Measurements from ENCODE around the gene PIPOX. TPM values are rescaled to one million over a fixed set of nuclear protein-coding genes. Genes with fewer than 3 reads are reported as not detected.

PIPOX gene
- total and polyA plus RNA-seq, 2 of the 13 experiments (the other 11 are each of a cell fraction or from before 2014, with no cell fraction given): 87.3 to 154 TPM

DNA sequence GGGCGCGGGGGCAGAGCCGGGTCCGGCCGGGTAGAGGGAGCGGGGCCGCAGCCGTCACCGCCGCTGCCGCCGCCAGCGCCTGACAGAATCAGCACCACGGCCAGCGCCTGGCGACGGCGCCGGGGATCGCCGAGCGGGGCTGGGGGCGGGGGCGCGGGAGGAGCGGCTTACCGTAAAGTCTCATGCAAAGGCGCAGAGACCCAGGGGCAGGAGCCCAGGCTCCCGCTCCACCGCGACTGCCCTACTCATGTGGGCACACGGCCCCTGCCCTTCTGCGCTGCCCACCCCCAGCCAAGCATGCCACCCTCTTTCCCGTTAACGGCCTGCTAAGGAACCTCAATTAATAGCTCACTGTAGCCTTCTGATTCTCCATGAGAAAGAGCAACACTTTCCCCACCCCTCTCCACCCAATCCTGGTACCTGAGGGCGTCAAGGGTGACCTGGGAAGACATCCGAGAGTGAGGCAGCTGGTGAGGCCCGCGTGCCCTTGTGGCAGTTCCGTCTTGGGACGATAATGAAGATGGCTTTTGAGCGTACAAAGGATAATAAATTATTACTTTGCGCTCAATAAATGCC lies 36.9 kb upstream of the PIPOX start, which contains the start of gene SEZ6 (continued):
- TF ChIP-seq ZNF605 (CRISPR knock-in tag; IDR thresholded peaks at IDR 0.05) (peak; percentile 78; the same call in 1 of the 2 replicates), HNRNPL (IDR thresholded peaks at IDR 0.05; ENCODE audit: low read depth, low read length) (no peak), SP4 (CRISPR knock-in tag; IDR thresholded peaks at IDR 0.05) (no peak; the same call in 1 of the 2 replicates), RAD21 (CRISPR knock-in tag; IDR thresholded peaks at IDR 0.05) (no peak), ZNF564 (CRISPR knock-in tag; IDR thresholded peaks at IDR 0.05) (peak; percentile 95), DMAP1 (CRISPR knock-in tag; IDR thresholded peaks at IDR 0.05) (no peak), SNAPC2 (CRISPR knock-in tag; IDR thresholded peaks at IDR 0.05) (0 out of 2 replicates have a peak, but pooled peaks have one; percentile 61), NR2F1 (CRISPR knock-in tag; IDR thresholded peaks at IDR 0.05) (no peak), ZNF451 (CRISPR knock-in tag; IDR thresholded peaks at IDR 0.05) (peak; percentile 91), XRCC5 (optimal IDR thresholded peaks at IDR 0.05; ENCODE audit: low read length) (no peak), ZNF557 (CRISPR knock-in tag; IDR thresholded peaks at IDR 0.05) (peak; percentile 97), ZFP62 (CRISPR knock-in tag; IDR thresholded peaks at IDR 0.05) (no peak), ZNF331 (CRISPR knock-in tag; IDR thresholded peaks at IDR 0.05) (peak; percentile 96), NPAS2 (CRISPR knock-in tag; IDR thresholded peaks at IDR 0.05; ENCODE audit: borderline replicate concordance) (no peak), GFI1 (CRISPR knock-in tag; IDR thresholded peaks at IDR 0.05; ENCODE audit: borderline replicate concordance) (peak; percentile 50; the same call in 1 of the 2 replicates)
- TF ChIP-seq, protein P1, sequence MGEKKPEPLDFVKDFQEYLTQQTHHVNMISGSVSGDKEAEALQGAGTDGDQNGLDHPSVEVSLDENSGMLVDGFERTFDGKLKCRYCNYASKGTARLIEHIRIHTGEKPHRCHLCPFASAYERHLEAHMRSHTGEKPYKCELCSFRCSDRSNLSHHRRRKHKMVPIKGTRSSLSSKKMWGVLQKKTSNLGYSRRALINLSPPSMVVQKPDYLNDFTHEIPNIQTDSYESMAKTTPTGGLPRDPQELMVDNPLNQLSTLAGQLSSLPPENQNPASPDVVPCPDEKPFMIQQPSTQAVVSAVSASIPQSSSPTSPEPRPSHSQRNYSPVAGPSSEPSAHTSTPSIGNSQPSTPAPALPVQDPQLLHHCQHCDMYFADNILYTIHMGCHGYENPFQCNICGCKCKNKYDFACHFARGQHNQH (CRISPR knock-in tag; IDR thresholded peaks at IDR 0.05): peak; percentile 78; the same call in 1 of the 2 replicates
- TF ChIP-seq, protein P2, sequence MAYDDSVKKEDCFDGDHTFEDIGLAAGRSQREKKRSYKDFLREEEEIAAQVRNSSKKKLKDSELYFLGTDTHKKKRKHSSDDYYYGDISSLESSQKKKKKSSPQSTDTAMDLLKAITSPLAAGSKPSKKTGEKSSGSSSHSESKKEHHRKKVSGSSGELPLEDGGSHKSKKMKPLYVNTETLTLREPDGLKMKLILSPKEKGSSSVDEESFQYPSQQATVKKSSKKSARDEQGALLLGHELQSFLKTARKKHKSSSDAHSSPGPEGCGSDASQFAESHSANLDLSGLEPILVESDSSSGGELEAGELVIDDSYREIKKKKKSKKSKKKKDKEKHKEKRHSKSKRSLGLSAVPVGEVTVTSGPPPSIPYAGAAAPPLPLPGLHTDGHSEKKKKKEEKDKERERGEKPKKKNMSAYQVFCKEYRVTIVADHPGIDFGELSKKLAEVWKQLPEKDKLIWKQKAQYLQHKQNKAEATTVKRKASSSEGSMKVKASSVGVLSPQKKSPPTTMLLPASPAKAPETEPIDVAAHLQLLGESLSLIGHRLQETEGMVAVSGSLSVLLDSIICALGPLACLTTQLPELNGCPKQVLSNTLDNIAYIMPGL (CRISPR knock-in tag; IDR thresholded peaks at IDR 0.05; ENCODE audit: borderline replicate concordance in 1 of 2, low read depth in 1 of 2): peak in 1 of 2 experiments; percentile 48; a peak in 1 of 4 replicates
- TF ChIP-seq, protein P3, sequence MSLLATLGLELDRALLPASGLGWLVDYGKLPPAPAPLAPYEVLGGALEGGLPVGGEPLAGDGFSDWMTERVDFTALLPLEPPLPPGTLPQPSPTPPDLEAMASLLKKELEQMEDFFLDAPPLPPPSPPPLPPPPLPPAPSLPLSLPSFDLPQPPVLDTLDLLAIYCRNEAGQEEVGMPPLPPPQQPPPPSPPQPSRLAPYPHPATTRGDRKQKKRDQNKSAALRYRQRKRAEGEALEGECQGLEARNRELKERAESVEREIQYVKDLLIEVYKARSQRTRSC (CRISPR knock-in tag; IDR thresholded peaks at IDR 0.05; ENCODE audit: low read depth): no peak
- TF ChIP-seq, protein P4, sequence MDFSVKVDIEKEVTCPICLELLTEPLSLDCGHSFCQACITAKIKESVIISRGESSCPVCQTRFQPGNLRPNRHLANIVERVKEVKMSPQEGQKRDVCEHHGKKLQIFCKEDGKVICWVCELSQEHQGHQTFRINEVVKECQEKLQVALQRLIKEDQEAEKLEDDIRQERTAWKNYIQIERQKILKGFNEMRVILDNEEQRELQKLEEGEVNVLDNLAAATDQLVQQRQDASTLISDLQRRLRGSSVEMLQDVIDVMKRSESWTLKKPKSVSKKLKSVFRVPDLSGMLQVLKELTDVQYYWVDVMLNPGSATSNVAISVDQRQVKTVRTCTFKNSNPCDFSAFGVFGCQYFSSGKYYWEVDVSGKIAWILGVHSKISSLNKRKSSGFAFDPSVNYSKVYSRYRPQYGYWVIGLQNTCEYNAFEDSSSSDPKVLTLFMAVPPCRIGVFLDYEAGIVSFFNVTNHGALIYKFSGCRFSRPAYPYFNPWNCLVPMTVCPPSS (IDR thresholded peaks at IDR 0.05): no peak
- TF ChIP-seq, protein P5, sequence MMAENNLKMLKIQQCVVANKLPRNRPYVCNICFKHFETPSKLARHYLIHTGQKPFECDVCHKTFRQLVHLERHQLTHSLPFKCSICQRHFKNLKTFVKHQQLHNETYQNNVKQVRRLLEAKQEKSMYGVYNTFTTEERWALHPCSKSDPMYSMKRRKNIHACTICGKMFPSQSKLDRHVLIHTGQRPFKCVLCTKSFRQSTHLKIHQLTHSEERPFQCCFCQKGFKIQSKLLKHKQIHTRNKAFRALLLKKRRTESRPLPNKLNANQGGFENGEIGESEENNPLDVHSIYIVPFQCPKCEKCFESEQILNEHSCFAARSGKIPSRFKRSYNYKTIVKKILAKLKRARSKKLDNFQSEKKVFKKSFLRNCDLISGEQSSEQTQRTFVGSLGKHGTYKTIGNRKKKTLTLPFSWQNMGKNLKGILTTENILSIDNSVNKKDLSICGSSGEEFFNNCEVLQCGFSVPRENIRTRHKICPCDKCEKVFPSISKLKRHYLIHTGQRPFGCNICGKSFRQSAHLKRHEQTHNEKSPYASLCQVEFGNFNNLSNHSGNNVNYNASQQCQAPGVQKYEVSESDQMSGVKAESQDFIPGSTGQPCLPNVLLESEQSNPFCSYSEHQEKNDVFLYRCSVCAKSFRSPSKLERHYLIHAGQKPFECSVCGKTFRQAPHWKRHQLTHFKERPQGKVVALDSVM (CRISPR knock-in tag; IDR thresholded peaks at IDR 0.05): no peak
- TF ChIP-seq, protein P6, sequence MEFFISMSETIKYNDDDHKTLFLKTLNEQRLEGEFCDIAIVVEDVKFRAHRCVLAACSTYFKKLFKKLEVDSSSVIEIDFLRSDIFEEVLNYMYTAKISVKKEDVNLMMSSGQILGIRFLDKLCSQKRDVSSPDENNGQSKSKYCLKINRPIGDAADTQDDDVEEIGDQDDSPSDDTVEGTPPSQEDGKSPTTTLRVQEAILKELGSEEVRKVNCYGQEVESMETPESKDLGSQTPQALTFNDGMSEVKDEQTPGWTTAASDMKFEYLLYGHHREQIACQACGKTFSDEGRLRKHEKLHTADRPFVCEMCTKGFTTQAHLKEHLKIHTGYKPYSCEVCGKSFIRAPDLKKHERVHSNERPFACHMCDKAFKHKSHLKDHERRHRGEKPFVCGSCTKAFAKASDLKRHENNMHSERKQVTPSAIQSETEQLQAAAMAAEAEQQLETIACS (CRISPR knock-in tag; IDR thresholded peaks at IDR 0.05): no peak
- TF ChIP-seq, protein P7, sequence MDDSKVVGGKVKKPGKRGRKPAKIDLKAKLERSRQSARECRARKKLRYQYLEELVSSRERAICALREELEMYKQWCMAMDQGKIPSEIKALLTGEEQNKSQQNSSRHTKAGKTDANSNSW (CRISPR knock-in tag; IDR thresholded peaks at IDR 0.05; ENCODE audit: borderline replicate concordance): 0 out of 2 replicates have a peak, but pooled peaks have one; percentile 58
